Neural crest cell (in vitro differentiated cells): ENCODE results near the gene CRIM1. TPM values are rescaled to one million over a fixed set of nuclear protein-coding genes. Genes with fewer than 3 reads are reported as not detected.

Experiments used
- DNase-seq: peaks from one replicate; pipeline ENCODE4 v3.0.0; 2021; ENCODE audit warnings: low read depth, mixed read lengths, low spot score
- H3K27ac Mint-ChIP-seq: one replicate; pipeline ENCODE4 v1.8.0; 2021; ENCODE audit warnings: mild to moderate bottlenecking, mixed read lengths; ENCODE audit not compliant: unreplicated experiment
- H3K27me3 Mint-ChIP-seq: 2 replicates; pipeline ENCODE4 v1.8.0; 2021; ENCODE audit warnings: low read depth, mild to moderate bottlenecking, mixed read lengths
- H3K36me3 Mint-ChIP-seq: 2 replicates; pipeline ENCODE4 v1.8.0; 2021; ENCODE audit warnings: low read depth, mild to moderate bottlenecking, mixed read lengths
- H3K4me1 Mint-ChIP-seq: 2 replicates; pipeline ENCODE4 v1.8.0; 2021; ENCODE audit warnings: mixed read lengths
- H3K4me3 Mint-ChIP-seq: one replicate; pipeline ENCODE4 v1.8.0; 2021; ENCODE audit warnings: mild to moderate bottlenecking, mixed read lengths
- H3K9me3 Mint-ChIP-seq: 2 replicates; pipeline ENCODE4 v1.8.0; 2021; ENCODE audit warnings: mixed read lengths
- CTCF ChIP-seq: fragments of 200-600 bp; sonication (generic); conservative IDR thresholded peaks from 2 replicates; pipeline ENCODE4 v1.5.0; 2021; ENCODE audit warnings: antibody characterized with exemption, mild to moderate bottlenecking
- total RNA-seq: library from RNA; stranded (reverse); gene quantifications from 2 replicates; pipeline ENCODE4 v1.2.1, GENCODE V29; 2021

The CRIM1 gene
- total RNA-seq, 1 donor from 2014 or later: 13.8 TPM

- no peaks in the 10 kb centered on the region for H3K9me3 Mint-ChIP-seq
- no peak for TF ChIP-seq CTCF
- H3K27ac Mint-ChIP-seq: no peak overlapping the region
- peaks cover 7% of the 10 kb centered on the region for H3K36me3 Mint-ChIP-seq
- peaks cover 40% of the 10 kb centered on the region for H3K4me1 Mint-ChIP-seq
- no peak overlapping the region for H3K4me3 Mint-ChIP-seq
- no peak for DNase-seq
- H3K27me3 Mint-ChIP-seq: no peaks in the 10 kb centered on the region
Measured at GRCh38 chr2:36374585-36374984, 19.0 kb downstream of the CRIM1 start.

- DNase-seq: no peak
- H3K27ac Mint-ChIP-seq: peak overlapping the region; percentile 70
- no peaks in the 10 kb centered on the region for H3K27me3 Mint-ChIP-seq
- no peaks in the 10 kb centered on the region for H3K9me3 Mint-ChIP-seq
- no peak overlapping the region for H3K4me3 Mint-ChIP-seq
- H3K4me1 Mint-ChIP-seq: peaks cover 32% of the 10 kb centered on the region
- no peak for TF ChIP-seq CTCF
- H3K36me3 Mint-ChIP-seq: peaks cover 4% of the 10 kb centered on the region
Measured at GRCh38 chr2:36376319-36376765, 20.8 kb downstream of the CRIM1 start.

- no peak for DNase-seq
- no peak overlapping the region for H3K27ac Mint-ChIP-seq
Measured at GRCh38 chr2:36376992-36377738, 21.6 kb downstream of the CRIM1 start.

GRCh38 chr2:36379710-36380448 lies 24.3 kb downstream of the CRIM1 start:
- peaks cover 28% of the 10 kb centered on the region for H3K4me1 Mint-ChIP-seq
- no peaks in the 10 kb centered on the region for H3K27me3 Mint-ChIP-seq
- peaks cover 4% of the 10 kb centered on the region for H3K36me3 Mint-ChIP-seq
- H3K4me3 Mint-ChIP-seq: no peak overlapping the region
- no peak for TF ChIP-seq CTCF
- H3K9me3 Mint-ChIP-seq: no peaks in the 10 kb centered on the region
- H3K27ac Mint-ChIP-seq: no peak overlapping the region
- no peak for DNase-seq

More at GRCh38 chr2:36376992-36377738, 21.6 kb downstream of the CRIM1 start:
- Mint-ChIP-seq H3K27me3 (no peaks in the 10 kb centered on the region), H3K36me3 (peaks cover 4% of the 10 kb centered on the region), H3K9me3 (no peaks in the 10 kb centered on the region), H3K4me3 (no peak overlapping the region), H3K4me1 (peaks cover 28% of the 10 kb centered on the region)
- TF ChIP-seq CTCF: no peak

- peaks cover 4% of the 10 kb centered on the region for H3K36me3 Mint-ChIP-seq
- H3K9me3 Mint-ChIP-seq: no peaks in the 10 kb centered on the region
- no peaks in the 10 kb centered on the region for H3K27me3 Mint-ChIP-seq
- no peak overlapping the region for H3K27ac Mint-ChIP-seq
- H3K4me3 Mint-ChIP-seq: no peak overlapping the region
- DNase-seq: no peak
- H3K4me1 Mint-ChIP-seq: peaks cover 28% of the 10 kb centered on the region
- TF ChIP-seq CTCF: no peak
Measured at GRCh38 chr2:36380624-36381481, 25.3 kb downstream of the CRIM1 start.
